ENCODE data around the gene P2RY6. TPM values are rescaled to one million over a fixed set of nuclear protein-coding genes. Genes with fewer than 3 reads are reported as not detected.

Gene P2RY6
- total and polyA plus RNA-seq, 10 of the 15 experiments (the other 5 are each of a cell fraction or from before 2014, with no cell fraction given), result 0.05 to 0.90 (median 0.22) TPM; not detected in 4

- SMC1A ChIA-PET (ENCODE audit: uncharacterized antibody, unreplicated experiment), result interaction anchor here (3.1 kb wide), 1 partner anchor 15 kb away, joined by 11 read pairs; no protein-coding TSS in a partner anchor
- Histone ChIP-seq H3K27ac (ENCODE audit: control insufficient read depth, insufficient read depth) (no peak overlapping the region), H3K9ac (ENCODE audit: control insufficient read depth, insufficient read depth, low read length) (no peak overlapping the region), H3K9me3 (replicated peaks; ENCODE audit: control insufficient read depth, insufficient read depth, low read length) (no peaks in the 10 kb centered on the region), H3K79me2 (ENCODE audit: control insufficient read depth, insufficient read depth, low read length) (no peaks in the 10 kb centered on the region), H3K4me1 (ENCODE audit: control insufficient read depth, insufficient read depth, low read length) (peaks cover 36% of the 10 kb centered on the region), H3K4me2 (ENCODE audit: control insufficient read depth, insufficient read depth) (no peak overlapping the region), H3K4me3 (no peak overlapping the region), H3K27me3 (replicated peaks in 1 of 2; ENCODE audit: control insufficient read depth in 2 of 2, insufficient read depth in 2 of 2, low read length in 1 of 2) (no peaks in the 10 kb centered on the region; a peak in 1 of 4 replicates), H2AFZ (ENCODE audit: control insufficient read depth, low read depth, low read length) (no peak overlapping the region), H4K20me1 (ENCODE audit: control insufficient read depth, insufficient read depth) (no peaks in the 10 kb centered on the region), H3K36me3 (ENCODE audit: control insufficient read depth in 2 of 2, insufficient read depth in 2 of 2, low read length in 1 of 2) (no peaks in the 10 kb centered on the region)
- RAD21 ChIA-PET (ENCODE audit: unreplicated experiment), result no interaction called here
- no peak for TF ChIP-seq NFXL1 (IDR thresholded peaks at IDR 0.05; ENCODE audit: borderline replicate concordance)
- no peak for TF ChIP-seq IRF4 (IDR thresholded peaks at IDR 0.05; ENCODE audit: low read depth, low read length)
- no peak for TF ChIP-seq SKIL (IDR thresholded peaks at IDR 0.05; ENCODE audit: low read depth, poor library complexity, severe bottlenecking)
- no peak for TF ChIP-seq EP300 (IDR thresholded peaks at IDR 0.05; ENCODE audit: borderline replicate concordance in 1 of 2, control insufficient read depth in 1 of 2, low read depth in 2 of 2, low read length in 2 of 2)
- TF ChIP-seq WRNIP1 (IDR thresholded peaks at IDR 0.05; ENCODE audit: borderline replicate concordance, low read depth, low read length), result no peak
- no peak for TF ChIP-seq MEF2A (IDR thresholded peaks at IDR 0.05; ENCODE audit: insufficient read depth, low read depth, low read length)
- no peak for TF ChIP-seq KAT2A (conservative IDR thresholded peaks at IDR 0.05; ENCODE audit: control insufficient read depth, low read depth, low read length)
- TF ChIP-seq SMARCA5 (IDR thresholded peaks at IDR 0.05), result no peak
- no peak for TF ChIP-seq RAD51 (IDR thresholded peaks at IDR 0.05)
- TF ChIP-seq CBFB (IDR thresholded peaks at IDR 0.05; ENCODE audit: low read depth), result no peak
- TF ChIP-seq ZBTB11 (CRISPR knock-in tag; IDR thresholded peaks at IDR 0.05), result no peak
- no peak for TF ChIP-seq FOS (IDR thresholded peaks at IDR 0.05; ENCODE audit: borderline replicate concordance, extremely low read depth, insufficient read length)
- TF ChIP-seq BRCA1 (IDR thresholded peaks at IDR 0.05; ENCODE audit: low read depth, low read length), result no peak
- TF ChIP-seq JUND (IDR thresholded peaks at IDR 0.05; ENCODE audit: low read depth, low read length), result no peak
- TF ChIP-seq SREBF1 (IDR thresholded peaks at IDR 0.05; ENCODE audit: low read length), result no peak
- TF ChIP-seq NR2F1 (conservative IDR thresholded peaks at IDR 0.05), result no peak
- TF ChIP-seq LARP7 (IDR thresholded peaks at IDR 0.05), result no peak
- WGBS (ENCODE audit: insufficient coverage, insufficient replicate concordance, low lambda C conversion rate, missing lambda C conversion rate), result 56% methylated on average over 8 of the region's 8 CpGs
- intact Hi-C loops (cut with micrococcal nuclease; ENCODE audit: unreplicated experiment), result no loop called here
- in situ Hi-C loops (cut with MboI), result no loop called here
- CTCF ChIA-PET, result interaction anchor here (0.5 to 1.2 kb wide), 6 partner anchors 10 to 328 kb away, joined by 3 to 4 read pairs (median 4); no protein-coding TSS in a partner anchor
- no peak for FAIRE-seq
- no peak for ATAC-seq
- POLR2A ChIA-PET, result interaction anchor here (0.6 kb wide), 1 partner anchor 25 kb away, joined by 3 read pairs; no protein-coding TSS in a partner anchor
- BruUV-seq (replicated peaks), result no TSS peak
- no peak for DNase-seq (ENCODE audit: low read depth, low spot score)
Measured at GRCh38 chr11:73273222-73273895, 1.2 kb downstream of the P2RY6 start.
